ENCODE data around the gene ESRRB. TPM values are rescaled to one million over a fixed set of nuclear protein-coding genes. Genes with fewer than 3 reads are reported as not detected.
A peak's percentile ranks its signal among the peaks of the same experiment; 100 is the strongest.
"Not testable (repeated sequence)": the region's sequence is repeated elsewhere in the genome, so short reads cannot be mapped to it uniquely, and the experiment has no call there.

ESRRB gene
- total RNA-seq, 1 experiment from 2014 or later, result 0.25 TPM

DNA sequence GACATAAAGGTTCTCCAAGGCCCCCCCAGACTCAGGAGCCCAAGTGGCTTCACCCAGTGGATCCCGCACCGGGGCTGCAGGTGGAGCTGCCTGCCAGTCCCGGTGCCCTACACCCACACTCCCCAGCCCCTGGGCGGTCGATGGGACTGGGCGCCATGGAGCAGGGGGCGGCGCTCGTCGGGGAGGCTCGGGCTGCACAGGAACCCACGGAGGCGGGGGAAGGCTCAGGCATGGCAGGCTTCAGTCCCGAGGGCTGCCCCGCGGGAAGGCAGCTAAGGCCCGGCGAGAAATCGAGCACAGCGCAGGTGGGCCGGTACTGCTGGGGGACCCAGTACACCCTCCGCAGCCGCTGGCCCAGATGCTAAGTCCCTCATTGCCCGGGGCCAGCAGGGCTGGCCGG lies 160.7 kb downstream of the ESRRB start:
- not testable (repeated sequence) for DNase-seq (ENCODE audit: extremely low read depth, low read depth)

- no peak for DNase-seq (ENCODE audit: extremely low read depth, low read depth)
Measured at GRCh38 chr14:76537906-76538647, 162.1 kb downstream of the ESRRB start.

GRCh38 chr14:76538648-76539008 lies 162.7 kb downstream of the ESRRB start:
- no peak for DNase-seq (ENCODE audit: extremely low read depth, low read depth)

DNA sequence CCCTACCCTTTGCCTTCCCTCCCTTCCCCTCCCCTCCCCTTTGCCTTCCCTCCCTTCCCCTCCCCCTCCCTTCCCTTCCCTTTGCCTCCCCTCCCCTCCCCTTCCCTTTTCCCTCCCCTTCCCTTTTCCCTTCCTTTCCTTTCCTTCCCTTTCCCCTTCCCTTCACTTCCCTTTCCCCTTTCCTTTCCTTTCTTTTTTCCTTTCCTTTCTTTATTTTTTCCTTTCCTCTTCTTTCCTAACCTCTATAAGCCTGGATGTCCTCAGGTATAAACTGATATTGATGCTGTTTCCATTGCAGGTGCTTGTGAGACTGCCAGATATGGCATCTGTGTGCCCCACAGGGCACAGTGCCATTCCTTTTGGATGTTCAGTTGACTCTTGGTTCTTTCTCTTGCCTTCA lies 163.2 kb downstream of the ESRRB start:
- no peak for DNase-seq (ENCODE audit: extremely low read depth, low read depth)

- no peak for DNase-seq (ENCODE audit: extremely low read depth, low read depth)
Measured at GRCh38 chr14:76541594-76542219, 165.8 kb downstream of the ESRRB start.

- DNase-seq (ENCODE audit: extremely low read depth, low read depth), result peak; percentile 38
Measured at GRCh38 chr14:76546426-76547221, 170.7 kb downstream of the ESRRB start.

DNA sequence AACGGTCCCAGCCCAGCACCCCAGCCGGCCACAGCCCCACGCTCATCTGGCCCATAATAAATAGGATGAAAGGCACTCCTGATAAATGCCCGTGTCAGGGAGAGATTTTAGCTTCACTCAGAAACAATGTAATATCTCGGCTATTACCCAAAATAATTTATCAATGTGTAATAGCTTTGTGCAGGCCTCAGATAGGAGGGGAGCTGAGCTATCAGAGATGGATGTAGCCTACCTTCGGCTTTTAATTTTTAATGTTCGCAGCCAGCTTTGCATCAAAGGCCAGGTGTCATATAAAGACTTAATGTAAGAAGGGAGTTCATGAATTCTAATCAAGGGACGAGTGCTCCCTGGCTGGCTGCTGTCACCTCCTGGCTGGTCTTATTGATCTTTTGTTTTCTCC lies 171.9 kb downstream of the ESRRB start:
- DNase-seq (ENCODE audit: extremely low read depth, low read depth), result no peak

DNA sequence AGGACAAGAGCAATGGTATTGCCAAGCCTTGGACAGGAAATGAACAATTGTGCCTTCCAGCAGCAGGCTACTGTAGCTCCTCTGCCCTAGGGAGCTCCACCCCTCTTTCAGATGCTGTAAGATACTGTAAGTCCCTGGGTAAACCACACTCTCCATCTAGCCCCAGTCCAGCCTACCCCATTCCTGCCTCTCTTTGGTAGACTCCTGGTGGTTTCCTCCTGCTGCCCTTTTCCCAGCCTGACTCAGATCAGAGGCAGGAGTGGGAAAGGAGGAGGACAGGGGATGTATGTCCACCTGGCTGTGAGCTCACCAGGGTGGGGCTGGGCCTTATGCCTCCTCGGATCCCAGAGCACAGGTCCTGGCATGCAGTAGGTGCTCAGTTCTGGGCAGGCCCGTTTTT lies 174.6 kb downstream of the ESRRB start:
- DNase-seq (ENCODE audit: extremely low read depth, low read depth), result no peak

- no peak for DNase-seq (ENCODE audit: extremely low read depth, low read depth)
Measured at GRCh38 chr14:76551116-76551515, 175.2 kb downstream of the ESRRB start.

Other genes with a start within 250 kb of the ESRRB start
- 23.2 and 40.1 TPM in 2 replicates for gene GPATCH2L, start 224.2 kb upstream of the ESRRB start, total RNA-seq (2014; rRNA removed; shearing (Covaris generic))

Measured in NCI-H460 (cell line).